GM12865 (cell line): Measurements from ENCODE around the gene RNF25.

ENCODE experiments used
- DNase-seq: peaks from one replicate; pipeline ENCODE4 v3.0.0; 2010; ENCODE audit warnings: low read depth
- H3K4me3 ChIP-seq: 2 replicates; pipeline ENCODE4 v1.5.1; 2011; ENCODE audit warnings: mild to moderate bottlenecking, low read depth, low read length, control low read depth
- CTCF ChIP-seq: IDR thresholded peaks from 2 replicates; pipeline ENCODE4 v1.5.1; 2011; ENCODE audit warnings: low read length, control low read depth, low read depth, inconsistent platforms; ENCODE audit not compliant: insufficient read depth; ENCODE audit errors: missing control alignments

The RNF25 gene

GRCh38 chr2:218671654-218672566, at the start of gene RNF25, which contains the start of gene STK36:
RNF25 (minus strand) TSS chr2:218672002; CDS start chr2:218671970, 32 bp downstream.
STK36 (plus strand) TSS chr2:218672086; CDS start chr2:218672830, 744 bp downstream.
- TF ChIP-seq CTCF, result no peak
- peak; percentile 90 for DNase-seq
- H3K4me3 ChIP-seq, result peak within 1 kb of the TSS; percentile 91

- no peak overlapping the region for H3K4me3 ChIP-seq
- no peak for TF ChIP-seq CTCF
- no peak for DNase-seq
Observed at GRCh38 chr2:218721488-218721887, 49.7 kb upstream of the RNF25 start.

GRCh38 chr2:218720048-218721041, 48.5 kb upstream of the RNF25 start:
- no peak overlapping the region for H3K4me3 ChIP-seq
- no peak for TF ChIP-seq CTCF
- DNase-seq, result no peak

- no peak for TF ChIP-seq CTCF
- no peak overlapping the region for H3K4me3 ChIP-seq
- DNase-seq, result no peak
Observed at GRCh38 chr2:218719457-218719856, 47.7 kb upstream of the RNF25 start.

GRCh38 chr2:218718058-218718457, 46.3 kb upstream of the RNF25 start:
- DNase-seq, result no peak
- no peak overlapping the region for H3K4me3 ChIP-seq
- TF ChIP-seq CTCF, result no peak

- TF ChIP-seq CTCF, result no peak
- H3K4me3 ChIP-seq, result no peak overlapping the region
- DNase-seq, result no peak
Observed at GRCh38 chr2:218717262-218717661, 45.5 kb upstream of the RNF25 start.
